ENCODE results near the gene DCN.
"Not testable (repeated sequence)": the region's sequence is repeated elsewhere in the genome, so short reads cannot be mapped to it uniquely, and the experiment has no call there.

Gene DCN, protein sequence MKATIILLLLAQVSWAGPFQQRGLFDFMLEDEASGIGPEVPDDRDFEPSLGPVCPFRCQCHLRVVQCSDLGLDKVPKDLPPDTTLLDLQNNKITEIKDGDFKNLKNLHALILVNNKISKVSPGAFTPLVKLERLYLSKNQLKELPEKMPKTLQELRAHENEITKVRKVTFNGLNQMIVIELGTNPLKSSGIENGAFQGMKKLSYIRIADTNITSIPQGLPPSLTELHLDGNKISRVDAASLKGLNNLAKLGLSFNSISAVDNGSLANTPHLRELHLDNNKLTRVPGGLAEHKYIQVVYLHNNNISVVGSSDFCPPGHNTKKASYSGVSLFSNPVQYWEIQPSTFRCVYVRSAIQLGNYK

GRCh38 chr12:91182636-91183455 is at the start of gene DCN:
DCN (minus strand) TSS chr12:91182817; CDS start chr12:91178552, 4,265 bp downstream.
- DNase-seq (ENCODE audit: extremely low spot score, insufficient read length, low read depth), result no peak
- FAIRE-seq, result no peak

DNA sequence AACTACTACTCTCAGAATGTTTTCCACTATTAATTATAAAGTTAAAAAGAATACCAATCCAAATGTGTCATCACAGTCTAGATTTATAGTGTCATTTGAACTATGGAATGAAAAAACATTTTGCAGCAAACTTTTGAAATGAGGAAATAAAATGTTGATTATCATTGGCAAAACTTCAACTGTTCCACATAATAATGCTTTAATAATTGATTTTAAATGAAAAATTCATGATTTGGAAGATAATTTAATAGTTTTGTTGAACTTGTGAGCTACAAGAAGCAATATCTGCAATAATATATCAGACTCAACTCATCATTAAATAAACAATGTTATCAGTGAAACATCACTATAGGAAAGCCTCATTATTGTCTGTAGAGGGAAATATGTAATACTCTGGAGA is 48.2 kb upstream of the DCN start:
- no peak for DNase-seq (ENCODE audit: extremely low spot score, insufficient read length, low read depth)
- FAIRE-seq, result no peak

- DNase-seq (ENCODE audit: extremely low spot score, insufficient read length, low read depth) (no peak), FAIRE-seq (no peak)
Observed at GRCh38 chr12:91226951-91227350, 44.3 kb upstream of the DCN start.

GRCh38 chr12:91225316-91225715 is 42.7 kb upstream of the DCN start:
- DNase-seq (ENCODE audit: extremely low spot score, insufficient read length, low read depth) (no peak), FAIRE-seq (no peak)

- DNase-seq (ENCODE audit: extremely low spot score, insufficient read length, low read depth), result no peak
- FAIRE-seq, result no peak
Observed at GRCh38 chr12:91224401-91224800, 41.8 kb upstream of the DCN start.

DNA sequence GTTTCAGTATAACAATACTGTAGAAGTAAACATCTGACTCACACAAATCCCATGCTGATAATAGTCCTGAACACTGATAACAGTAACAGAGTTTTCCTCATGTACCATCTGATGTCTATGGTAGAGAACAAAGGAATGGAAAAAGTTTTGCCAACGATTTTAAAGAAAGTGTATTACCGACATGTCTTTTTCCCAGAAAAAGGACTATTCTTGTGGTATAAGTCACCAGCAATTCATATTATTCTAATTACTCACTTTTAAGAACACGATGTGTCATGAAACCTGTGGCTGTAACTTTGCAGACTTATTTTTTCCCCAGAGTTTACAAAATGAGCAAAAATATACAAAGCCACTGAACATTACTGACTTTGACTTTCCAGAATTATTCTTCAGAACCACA is 40.1 kb upstream of the DCN start:
- DNase-seq (ENCODE audit: extremely low spot score, insufficient read length, low read depth), result no peak
- no peak for FAIRE-seq

DNA sequence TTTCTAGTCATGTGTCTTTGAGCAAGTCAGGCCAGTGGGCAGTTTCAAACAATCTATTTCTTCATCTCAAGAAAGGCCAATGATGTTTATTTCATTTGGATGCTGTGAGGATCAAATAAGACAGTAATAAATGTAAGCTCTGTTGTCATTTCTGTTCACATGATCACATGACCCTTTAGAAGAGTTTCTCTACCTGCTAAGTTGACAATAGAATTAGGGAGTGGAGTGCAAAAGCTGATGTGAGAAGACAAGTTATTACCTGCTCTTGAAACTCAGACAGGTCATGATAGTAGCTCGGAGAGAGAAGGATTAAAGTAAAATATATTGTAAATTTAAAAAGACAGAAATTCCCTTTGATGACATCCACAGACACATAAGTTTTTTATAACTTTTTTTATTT is 37.3 kb upstream of the DCN start:
- no peak for FAIRE-seq

GRCh38 chr12:91219511-91219910 is 36.9 kb upstream of the DCN start:
- DNase-seq (ENCODE audit: extremely low spot score, insufficient read length, low read depth) (no peak), FAIRE-seq (no peak)

More for the DNA sequence above, 37.3 kb upstream of the DCN start:
- no peak for DNase-seq (ENCODE audit: extremely low spot score, insufficient read length, low read depth)

- FAIRE-seq (no peak), DNase-seq (ENCODE audit: extremely low spot score, insufficient read length, low read depth) (no peak)
Observed at GRCh38 chr12:91216871-91217270, 34.3 kb upstream of the DCN start.

GRCh38 chr12:91215940-91216454 is 33.4 kb upstream of the DCN start:
- DNase-seq (ENCODE audit: extremely low spot score, insufficient read length, low read depth) (no peak), FAIRE-seq (no peak)

DNA sequence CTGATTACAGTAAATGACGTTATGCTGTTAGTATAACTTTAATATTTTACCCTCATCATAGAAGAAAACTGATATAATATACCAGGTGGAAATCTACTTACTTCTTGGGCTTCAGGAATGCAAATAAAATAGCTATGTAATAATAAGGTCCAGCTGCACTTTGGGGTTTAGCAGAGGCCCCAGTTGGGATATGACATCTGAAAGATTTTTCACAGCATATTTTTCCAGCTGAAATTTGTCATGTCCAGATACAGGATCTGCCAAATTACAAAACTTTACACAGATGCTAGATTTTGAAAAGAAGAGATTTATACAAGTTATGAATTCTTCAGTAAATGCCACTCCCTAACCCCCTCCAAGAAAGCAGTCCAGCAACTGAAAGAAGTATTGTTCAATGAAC is 29.2 kb upstream of the DCN start:
- DNase-seq (ENCODE audit: extremely low spot score, insufficient read length, low read depth) (no peak), FAIRE-seq (no peak)

DNA sequence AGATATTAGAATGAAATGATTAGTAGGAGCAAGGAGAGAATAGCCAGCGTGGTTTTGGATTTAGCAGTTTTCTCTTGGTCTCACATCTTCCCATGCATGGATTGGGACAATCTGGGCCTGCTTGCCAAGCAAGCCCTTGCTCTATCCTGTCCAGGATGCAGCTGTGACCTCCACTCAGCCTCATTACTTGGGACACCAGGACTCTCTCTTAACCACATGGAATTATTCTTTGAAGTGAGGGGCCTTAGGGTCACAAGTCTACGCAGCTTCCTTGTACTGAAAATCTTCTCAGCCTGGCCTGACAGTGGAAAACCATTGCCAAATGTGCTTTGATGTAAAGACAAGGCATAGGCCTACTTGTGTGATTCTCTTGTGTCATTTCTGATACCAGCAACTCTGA is 28.0 kb upstream of the DCN start:
- no peak for FAIRE-seq
- DNase-seq (ENCODE audit: extremely low spot score, insufficient read length, low read depth), result no peak

DNA sequence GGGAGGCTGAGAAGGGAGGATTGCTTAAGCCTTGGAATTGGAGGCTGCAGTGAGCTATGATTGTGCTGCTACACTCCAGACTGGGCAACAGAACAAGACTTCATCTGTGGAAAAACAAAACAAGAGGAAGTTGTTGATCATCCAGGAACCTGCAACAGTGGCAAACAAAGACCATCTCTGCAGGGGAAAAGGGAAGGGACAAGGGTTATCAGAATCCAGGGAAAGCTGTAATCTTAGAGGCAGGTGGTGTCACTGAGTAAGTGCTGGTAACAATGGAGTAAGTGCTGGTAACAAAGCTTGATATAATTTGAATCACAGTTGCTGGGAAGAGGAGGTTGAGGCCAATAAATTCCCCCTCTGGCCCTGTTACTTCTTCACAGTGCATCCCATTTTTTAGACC is 27.5 kb upstream of the DCN start:
- FAIRE-seq (no peak), DNase-seq (ENCODE audit: extremely low spot score, insufficient read length, low read depth) (no peak)

DNA sequence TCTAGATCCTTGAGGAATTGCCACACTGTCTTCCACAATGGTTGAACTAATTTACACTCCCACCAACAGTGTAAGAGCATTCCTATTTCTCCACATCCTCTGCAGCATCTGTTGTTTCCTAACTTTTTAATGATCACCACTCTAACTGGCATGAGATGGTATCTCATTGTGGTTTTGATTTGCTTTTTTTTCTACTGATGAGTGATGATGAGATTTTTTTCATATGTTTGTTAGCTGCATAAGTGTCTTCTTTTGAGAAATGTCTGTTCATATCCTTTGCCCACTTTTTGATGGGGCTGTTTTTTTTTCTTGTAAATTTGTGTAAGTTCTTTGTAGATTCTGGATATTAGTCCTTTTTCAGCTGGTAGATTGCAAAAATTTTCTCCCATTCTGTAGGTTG is 24.7 kb upstream of the DCN start:
- not testable (repeated sequence) for FAIRE-seq; DNase-seq (ENCODE audit: extremely low spot score, insufficient read length, low read depth)

DNA sequence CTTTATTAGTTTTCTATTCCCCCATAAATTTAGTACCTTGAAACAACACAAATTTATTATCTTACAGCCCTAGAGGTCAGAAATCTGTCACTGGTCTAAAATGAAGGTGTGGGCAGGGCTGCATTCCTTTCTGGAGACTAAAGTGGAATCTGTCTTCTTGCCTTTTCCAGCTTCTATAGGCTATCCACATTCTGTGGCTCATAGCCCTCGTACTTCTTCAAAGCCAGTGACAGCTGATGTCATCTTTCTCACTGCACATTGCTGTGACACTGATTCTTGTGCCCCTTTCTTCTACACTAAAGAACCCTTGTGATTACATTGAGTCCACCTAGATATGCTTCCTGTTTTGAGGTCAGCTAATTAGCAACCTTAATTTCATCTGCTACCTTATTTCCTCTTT is 23.2 kb upstream of the DCN start:
- FAIRE-seq, result no peak
- no peak for DNase-seq (ENCODE audit: extremely low spot score, insufficient read length, low read depth)

DNA sequence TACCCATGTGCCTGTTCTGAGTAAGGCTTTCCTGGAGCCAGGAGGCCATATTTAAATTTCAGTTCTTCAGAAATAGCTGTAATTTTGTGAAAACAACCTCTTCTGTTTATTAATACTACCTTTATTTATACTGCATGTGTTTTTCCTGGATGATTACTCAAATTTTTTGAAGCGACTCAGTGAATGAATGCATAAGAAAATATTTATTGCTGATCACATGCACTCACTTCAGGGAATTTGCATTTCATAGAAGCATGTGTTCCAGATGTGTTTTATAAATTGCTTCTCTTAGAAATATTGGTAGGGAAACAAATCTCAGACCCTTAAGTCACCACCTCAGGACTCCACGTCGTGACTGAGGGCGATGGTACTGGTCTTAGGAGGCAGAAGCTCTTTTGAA is 21.8 kb upstream of the DCN start:
- DNase-seq (ENCODE audit: extremely low spot score, insufficient read length, low read depth) (no peak), FAIRE-seq (no peak)

GRCh38 chr12:91203610-91204009 is 21.0 kb upstream of the DCN start:
- DNase-seq (ENCODE audit: extremely low spot score, insufficient read length, low read depth) (no peak), FAIRE-seq (no peak)

- no peak for FAIRE-seq
Observed at GRCh38 chr12:91202390-91202789, 19.8 kb upstream of the DCN start.

DNA sequence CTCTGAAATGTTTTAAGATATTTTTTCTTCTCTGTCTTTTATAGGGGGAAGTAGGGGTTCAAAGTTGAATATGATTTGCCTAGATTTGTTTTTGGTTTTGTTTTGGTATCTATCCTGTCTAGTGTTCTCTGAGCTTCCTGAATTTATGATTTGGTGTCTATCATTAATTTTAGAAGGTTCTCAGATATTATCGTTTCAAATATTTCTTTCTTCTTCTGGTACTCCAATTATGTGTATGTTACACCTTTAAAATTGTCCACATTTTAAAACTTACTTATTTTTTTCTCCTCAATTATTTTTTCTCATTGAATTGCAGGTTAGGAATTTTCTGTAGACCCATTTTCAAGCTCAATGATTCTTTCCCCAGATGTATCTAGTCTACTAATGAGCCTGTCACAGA is 13.8 kb upstream of the DCN start:
- FAIRE-seq (no peak), DNase-seq (ENCODE audit: extremely low spot score, insufficient read length, low read depth) (no peak)

More at GRCh38 chr12:91202390-91202789, 19.8 kb upstream of the DCN start:
- no peak for DNase-seq (ENCODE audit: extremely low spot score, insufficient read length, low read depth)

DNA sequence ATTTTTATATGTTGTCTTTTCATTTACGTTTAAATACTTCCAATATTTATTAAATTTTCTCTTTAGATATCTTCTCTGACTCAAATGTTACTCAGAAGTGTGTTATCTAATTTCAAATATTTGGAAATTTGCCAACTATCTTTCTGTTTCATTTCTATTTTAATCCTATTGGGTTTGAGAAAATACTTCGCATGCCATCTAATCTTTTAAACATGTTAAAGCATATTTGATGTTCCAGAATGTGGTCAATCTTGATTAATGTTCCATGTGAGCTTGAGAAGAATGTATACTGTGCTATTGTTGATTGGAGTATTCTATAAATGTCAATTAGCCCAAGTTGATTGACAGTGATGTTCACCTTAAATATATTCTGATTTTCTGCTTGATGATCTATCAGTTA is 11.9 kb upstream of the DCN start:
- FAIRE-seq, result no peak
- DNase-seq (ENCODE audit: extremely low spot score, insufficient read length, low read depth), result no peak

GRCh38 chr12:91191513-91192111 is 9.0 kb upstream of the DCN start:
- no peak for FAIRE-seq

More at GRCh38 chr12:91191513-91192111, 9.0 kb upstream of the DCN start:
- no peak for DNase-seq (ENCODE audit: extremely low spot score, insufficient read length, low read depth)

Data from GM18507 (cell line).